ENCODE results near the gene AK1.

GRCh38 chr9:127835991-127836516, 41.4 kb downstream of the AK1 start:
- TF ChIP-seq CTCF (conservative IDR thresholded peaks at IDR 0.05) = no peak
- no peak for TF ChIP-seq ZFX (IDR thresholded peaks at IDR 0.05)

Measured in C4-2B (cell line).